GM23338 (cell line): ENCODE measurements around the gene CDH4. TPM values are rescaled to one million over a fixed set of nuclear protein-coding genes. Genes with fewer than 3 reads are reported as not detected.

Experiments
- ATAC-seq: fragments of 200-7000 bp; cut with Tn5 transposase; 3 replicates; pipeline ENCODE4 v1.9.1; 2020
- DNase-seq: peaks from one replicate; pipeline ENCODE4 v3.0.0-alpha.2; 2015; ENCODE audit warnings: low spot score
- H2AFZ ChIP-seq: fragments of 200-600 bp; sonication (generic); 2 replicates; pipeline ENCODE4 v1.8.0; 2016; ENCODE audit warnings: antibody characterized with exemption, mild to moderate bottlenecking, moderate library complexity
- H3F3A ChIP-seq: fragments of 200-600 bp; sonication (generic); replicated peaks from 2 replicates; pipeline ENCODE4 v1.8.0; 2017; ENCODE audit warnings: antibody characterized with exemption, mixed run types, low read depth
- H3K27ac ChIP-seq: fragments of 200-600 bp; sonication (generic); 2 replicates; pipeline ENCODE4 v1.6.1; 2016; ENCODE audit warnings: low read depth
- H3K27me3 ChIP-seq: fragments of 200-600 bp; sonication (generic); 2 replicates; pipeline ENCODE4 v1.8.0; 2016; ENCODE audit warnings: mild to moderate bottlenecking, mixed run types, moderate library complexity; ENCODE audit not compliant: insufficient read depth
- H3K36me3 ChIP-seq: fragments of 200-600 bp; sonication (generic); 2 replicates; pipeline ENCODE4 v1.8.0; 2016; ENCODE audit warnings: mild to moderate bottlenecking; ENCODE audit not compliant: insufficient read depth
- H3K4me1 ChIP-seq: fragments of 200-600 bp; sonication (generic); 2 replicates; pipeline ENCODE4 v1.8.0; 2016; ENCODE audit warnings: mild to moderate bottlenecking, moderate library complexity; ENCODE audit not compliant: insufficient read depth
- H3K4me2 ChIP-seq: fragments of 200-600 bp; sonication (generic); 2 replicates; pipeline ENCODE4 v1.7.1; 2017; ENCODE audit warnings: mixed run types
- H3K4me3 ChIP-seq: fragments of 200-600 bp; sonication (generic); 2 replicates; pipeline ENCODE4 v1.6.1; 2016; ENCODE audit warnings: mixed run types
- H3K79me2 ChIP-seq: fragments of 200-600 bp; sonication (generic); replicated peaks from 2 replicates; pipeline ENCODE4 v1.8.0; 2017; ENCODE audit warnings: mild to moderate bottlenecking; ENCODE audit not compliant: insufficient read depth
- H3K9me2 ChIP-seq: fragments of 200-600 bp; sonication (generic); 2 replicates; pipeline ENCODE4 v1.8.0; 2017; ENCODE audit not compliant: insufficient read depth
- H4K20me1 ChIP-seq: fragments of 200-600 bp; sonication (generic); replicated peaks from 2 replicates; pipeline ENCODE4 v1.8.0; 2017; ENCODE audit warnings: mild to moderate bottlenecking; ENCODE audit not compliant: insufficient read depth
- H3K27ac Mint-ChIP-seq: 2 replicates; pipeline ENCODE4 v1.8.0; 2020; ENCODE audit warnings: inconsistent platforms, mild to moderate bottlenecking, moderate library complexity, mixed read lengths
- H3K27me3 Mint-ChIP-seq: 3 replicates; pipeline ENCODE4 v1.8.0; 2022; ENCODE audit warnings: low read depth, mild to moderate bottlenecking, moderate library complexity, mixed read lengths, inconsistent platforms; ENCODE audit not compliant: insufficient read depth, poor library complexity
- H3K36me3 Mint-ChIP-seq: 3 replicates; pipeline ENCODE4 v1.8.0; 2021; ENCODE audit warnings: low read depth, mild to moderate bottlenecking, inconsistent platforms, moderate library complexity, mixed read lengths
- H3K4me1 Mint-ChIP-seq: 3 replicates; pipeline ENCODE4 v1.8.0; 2020; ENCODE audit warnings: mild to moderate bottlenecking, inconsistent platforms, mixed read lengths
- H3K4me3 Mint-ChIP-seq: 3 replicates; pipeline ENCODE4 v1.8.0; 2021; ENCODE audit warnings: moderate library complexity, mild to moderate bottlenecking, inconsistent platforms, mixed read lengths
- H3K9me3 Mint-ChIP-seq: 3 replicates; pipeline ENCODE4 v1.8.0; 2020; ENCODE audit warnings: moderate library complexity, mild to moderate bottlenecking, inconsistent platforms, mixed read lengths
- CREB1 ChIP-seq: fragments of 250-450 bp; sonication (Bioruptor Pico); IDR thresholded peaks from 2 replicates; pipeline ENCODE4 v1.5.0; 2020; ENCODE audit warnings: low read depth, mild to moderate bottlenecking, moderate library complexity
- EZH2 ChIP-seq: fragments of 200-600 bp; sonication (generic); IDR thresholded peaks from one replicate; pipeline ENCODE4 v1.8.0; 2017; ENCODE audit warnings: antibody characterized with exemption, mild to moderate bottlenecking, low read depth; ENCODE audit not compliant: unreplicated experiment
- EZH2phosphoT487 ChIP-seq: fragments of 200-600 bp; sonication (generic); IDR thresholded peaks from one replicate; pipeline ENCODE4 v1.8.1; 2018; ENCODE audit warnings: antibody characterized with exemption; ENCODE audit not compliant: unreplicated experiment
- JUNB ChIP-seq: IDR thresholded peaks from one replicate; pipeline ENCODE4 v1.6.1; 2016; ENCODE audit warnings: antibody characterized with exemption; ENCODE audit not compliant: unreplicated experiment
- NANOG ChIP-seq: IDR thresholded peaks from 2 replicates; pipeline ENCODE4 v1.6.1; 2016; ENCODE audit warnings: antibody characterized with exemption, borderline replicate concordance
- POLR2AphosphoS5 ChIP-seq: IDR thresholded peaks from 2 replicates; pipeline ENCODE4 v1.6.1; 2016; ENCODE audit warnings: antibody characterized with exemption, low read depth
- REST ChIP-seq: IDR thresholded peaks from one replicate; pipeline ENCODE4 v1.6.1; 2018; ENCODE audit warnings: antibody characterized with exemption; ENCODE audit not compliant: unreplicated experiment
- STAT1 ChIP-seq: IDR thresholded peaks from one replicate; pipeline ENCODE4 v1.6.1; 2016; ENCODE audit warnings: antibody characterized with exemption; ENCODE audit not compliant: unreplicated experiment
- ZNF114 ChIP-seq: fragments of 250-450 bp; sonication (Bioruptor Pico); IDR thresholded peaks from 2 replicates; pipeline ENCODE4 v1.5.0; 2020; ENCODE audit warnings: mild to moderate bottlenecking, moderate library complexity
- ZNF331 ChIP-seq: fragments of 250-450 bp; sonication (Bioruptor Pico); IDR thresholded peaks from 2 replicates; pipeline ENCODE4 v1.5.0; 2020; ENCODE audit warnings: low read depth, mild to moderate bottlenecking, moderate library complexity
- polyA plus RNA-seq: library from polyadenylated mRNA; unstranded; fragments of >200 nt; fragmentation: Nextera tagmentation; extraction: Ambion mirVana; gene quantifications from 2 replicates; pipeline ENCODE4 v1.2.1, GENCODE V29; 2016
- total RNA-seq: library from RNA; depleted of rRNA; stranded (reverse); fragments of >200 nt; shearing (Covaris generic); gene quantifications from 2 replicates; pipeline ENCODE4 v1.2.3, GENCODE V29; 2014
- TF ChIP-seq, protein P1 (sequence below): IDR thresholded peaks from 2 replicates; pipeline ENCODE4 v1.6.1; 2016; ENCODE audit warnings: antibody characterized with exemption
- TF ChIP-seq, protein P2 (sequence below), 2 experiments: fragments of 200-600 bp in 1 of 2; sonication (generic) in 1 of 2; conservative IDR thresholded peaks; 2 replicates each; pipeline versions ENCODE4 v1.5.1 to v1.6.1; 2016 to 2017; ENCODE audit warnings: antibody characterized with exemption in 2 of 2, low read depth in 2 of 2, mild to moderate bottlenecking in 2 of 2, moderate library complexity in 1 of 2
- TF ChIP-seq, protein P3 (sequence below): fragments of 250-450 bp; sonication (Bioruptor Pico); IDR thresholded peaks from 2 replicates; pipeline ENCODE4 v1.5.0; 2020; ENCODE audit warnings: mild to moderate bottlenecking, moderate library complexity

The CDH4 gene
- total and polyA plus RNA-seq, 2 experiments from 2014 or later: 1.2 to 4.2 TPM

GRCh38 chr20:61685462-61685861 lies 433.4 kb downstream of the CDH4 start:
- H3K27ac Mint-ChIP-seq: no peak overlapping the region
- TF ChIP-seq ZNF114 (CRISPR knock-in tag) (no peak), NANOG (no peak), CREB1 (CRISPR knock-in tag) (no peak), ZNF331 (no peak), POLR2AphosphoS5 (no peak), STAT1 (no peak), EZH2 (no peak), JUNB (no peak), REST (no peak), EZH2phosphoT487 (no peak)
- TF ChIP-seq, protein P1, sequence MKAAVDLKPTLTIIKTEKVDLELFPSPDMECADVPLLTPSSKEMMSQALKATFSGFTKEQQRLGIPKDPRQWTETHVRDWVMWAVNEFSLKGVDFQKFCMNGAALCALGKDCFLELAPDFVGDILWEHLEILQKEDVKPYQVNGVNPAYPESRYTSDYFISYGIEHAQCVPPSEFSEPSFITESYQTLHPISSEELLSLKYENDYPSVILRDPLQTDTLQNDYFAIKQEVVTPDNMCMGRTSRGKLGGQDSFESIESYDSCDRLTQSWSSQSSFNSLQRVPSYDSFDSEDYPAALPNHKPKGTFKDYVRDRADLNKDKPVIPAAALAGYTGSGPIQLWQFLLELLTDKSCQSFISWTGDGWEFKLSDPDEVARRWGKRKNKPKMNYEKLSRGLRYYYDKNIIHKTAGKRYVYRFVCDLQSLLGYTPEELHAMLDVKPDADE: no peak
- TF ChIP-seq, protein P2, sequence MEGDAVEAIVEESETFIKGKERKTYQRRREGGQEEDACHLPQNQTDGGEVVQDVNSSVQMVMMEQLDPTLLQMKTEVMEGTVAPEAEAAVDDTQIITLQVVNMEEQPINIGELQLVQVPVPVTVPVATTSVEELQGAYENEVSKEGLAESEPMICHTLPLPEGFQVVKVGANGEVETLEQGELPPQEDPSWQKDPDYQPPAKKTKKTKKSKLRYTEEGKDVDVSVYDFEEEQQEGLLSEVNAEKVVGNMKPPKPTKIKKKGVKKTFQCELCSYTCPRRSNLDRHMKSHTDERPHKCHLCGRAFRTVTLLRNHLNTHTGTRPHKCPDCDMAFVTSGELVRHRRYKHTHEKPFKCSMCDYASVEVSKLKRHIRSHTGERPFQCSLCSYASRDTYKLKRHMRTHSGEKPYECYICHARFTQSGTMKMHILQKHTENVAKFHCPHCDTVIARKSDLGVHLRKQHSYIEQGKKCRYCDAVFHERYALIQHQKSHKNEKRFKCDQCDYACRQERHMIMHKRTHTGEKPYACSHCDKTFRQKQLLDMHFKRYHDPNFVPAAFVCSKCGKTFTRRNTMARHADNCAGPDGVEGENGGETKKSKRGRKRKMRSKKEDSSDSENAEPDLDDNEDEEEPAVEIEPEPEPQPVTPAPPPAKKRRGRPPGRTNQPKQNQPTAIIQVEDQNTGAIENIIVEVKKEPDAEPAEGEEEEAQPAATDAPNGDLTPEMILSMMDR (conservative IDR thresholded peaks at IDR 0.05; ENCODE audit: low read depth in 2 of 2): no peak
- TF ChIP-seq, protein P3, sequence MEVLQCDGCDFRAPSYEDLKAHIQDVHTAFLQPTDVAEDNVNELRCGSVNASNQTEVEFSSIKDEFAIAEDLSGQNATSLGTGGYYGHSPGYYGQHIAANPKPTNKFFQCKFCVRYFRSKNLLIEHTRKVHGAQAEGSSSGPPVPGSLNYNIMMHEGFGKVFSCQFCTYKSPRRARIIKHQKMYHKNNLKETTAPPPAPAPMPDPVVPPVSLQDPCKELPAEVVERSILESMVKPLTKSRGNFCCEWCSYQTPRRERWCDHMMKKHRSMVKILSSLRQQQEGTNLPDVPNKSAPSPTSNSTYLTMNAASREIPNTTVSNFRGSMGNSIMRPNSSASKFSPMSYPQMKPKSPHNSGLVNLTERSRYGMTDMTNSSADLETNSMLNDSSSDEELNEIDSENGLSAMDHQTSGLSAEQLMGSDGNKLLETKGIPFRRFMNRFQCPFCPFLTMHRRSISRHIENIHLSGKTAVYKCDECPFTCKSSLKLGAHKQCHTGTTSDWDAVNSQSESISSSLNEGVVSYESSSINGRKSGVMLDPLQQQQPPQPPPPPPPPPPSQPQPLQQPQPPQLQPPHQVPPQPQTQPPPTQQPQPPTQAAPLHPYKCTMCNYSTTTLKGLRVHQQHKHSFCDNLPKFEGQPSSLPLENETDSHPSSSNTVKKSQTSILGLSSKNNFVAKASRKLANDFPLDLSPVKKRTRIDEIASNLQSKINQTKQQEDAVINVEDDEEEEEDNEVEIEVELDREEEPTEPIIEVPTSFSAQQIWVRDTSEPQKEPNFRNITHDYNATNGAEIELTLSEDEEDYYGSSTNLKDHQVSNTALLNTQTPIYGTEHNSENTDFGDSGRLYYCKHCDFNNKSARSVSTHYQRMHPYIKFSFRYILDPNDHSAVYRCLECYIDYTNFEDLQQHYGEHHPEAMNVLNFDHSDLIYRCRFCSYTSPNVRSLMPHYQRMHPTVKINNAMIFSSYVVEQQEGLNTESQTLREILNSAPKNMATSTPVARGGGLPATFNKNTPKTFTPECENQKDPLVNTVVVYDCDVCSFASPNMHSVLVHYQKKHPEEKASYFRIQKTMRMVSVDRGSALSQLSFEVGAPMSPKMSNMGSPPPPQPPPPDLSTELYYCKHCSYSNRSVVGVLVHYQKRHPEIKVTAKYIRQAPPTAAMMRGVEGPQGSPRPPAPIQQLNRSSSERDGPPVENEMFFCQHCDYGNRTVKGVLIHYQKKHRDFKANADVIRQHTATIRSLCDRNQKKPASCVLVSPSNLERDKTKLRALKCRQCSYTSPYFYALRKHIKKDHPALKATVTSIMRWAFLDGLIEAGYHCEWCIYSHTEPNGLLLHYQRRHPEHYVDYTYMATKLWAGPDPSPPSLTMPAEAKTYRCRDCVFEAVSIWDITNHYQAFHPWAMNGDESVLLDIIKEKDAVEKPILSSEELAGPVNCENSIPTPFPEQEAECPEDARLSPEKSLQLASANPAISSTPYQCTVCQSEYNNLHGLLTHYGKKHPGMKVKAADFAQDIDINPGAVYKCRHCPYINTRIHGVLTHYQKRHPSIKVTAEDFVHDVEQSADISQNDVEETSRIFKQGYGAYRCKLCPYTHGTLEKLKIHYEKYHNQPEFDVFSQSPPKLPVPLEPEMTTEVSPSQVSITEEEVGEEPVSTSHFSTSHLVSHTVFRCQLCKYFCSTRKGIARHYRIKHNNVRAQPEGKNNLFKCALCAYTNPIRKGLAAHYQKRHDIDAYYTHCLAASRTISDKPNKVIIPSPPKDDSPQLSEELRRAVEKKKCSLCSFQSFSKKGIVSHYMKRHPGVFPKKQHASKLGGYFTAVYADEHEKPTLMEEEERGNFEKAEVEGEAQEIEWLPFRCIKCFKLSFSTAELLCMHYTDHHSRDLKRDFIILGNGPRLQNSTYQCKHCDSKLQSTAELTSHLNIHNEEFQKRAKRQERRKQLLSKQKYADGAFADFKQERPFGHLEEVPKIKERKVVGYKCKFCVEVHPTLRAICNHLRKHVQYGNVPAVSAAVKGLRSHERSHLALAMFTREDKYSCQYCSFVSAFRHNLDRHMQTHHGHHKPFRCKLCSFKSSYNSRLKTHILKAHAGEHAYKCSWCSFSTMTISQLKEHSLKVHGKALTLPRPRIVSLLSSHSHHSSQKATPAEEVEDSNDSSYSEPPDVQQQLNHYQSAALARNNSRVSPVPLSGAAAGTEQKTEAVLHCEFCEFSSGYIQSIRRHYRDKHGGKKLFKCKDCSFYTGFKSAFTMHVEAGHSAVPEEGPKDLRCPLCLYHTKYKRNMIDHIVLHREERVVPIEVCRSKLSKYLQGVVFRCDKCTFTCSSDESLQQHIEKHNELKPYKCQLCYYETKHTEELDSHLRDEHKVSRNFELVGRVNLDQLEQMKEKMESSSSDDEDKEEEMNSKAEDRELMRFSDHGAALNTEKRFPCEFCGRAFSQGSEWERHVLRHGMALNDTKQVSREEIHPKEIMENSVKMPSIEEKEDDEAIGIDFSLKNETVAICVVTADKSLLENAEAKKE (CRISPR knock-in tag): no peak
- H3K9me3 Mint-ChIP-seq: no peaks in the 10 kb centered on the region
- no peaks in the 10 kb centered on the region for H3K36me3 Mint-ChIP-seq
- H3K27me3 ChIP-seq: no peaks in the 10 kb centered on the region
- DNase-seq (no peak), ATAC-seq (no peak)
- no peak overlapping the region for H2AFZ ChIP-seq
- H3K79me2 ChIP-seq: no peaks in the 10 kb centered on the region
- no peak overlapping the region for H3K4me2 ChIP-seq
- no peak overlapping the region for H3K27ac ChIP-seq
- H3F3A ChIP-seq: 0 out of 2 replicates have a peak, but pooled peaks cover 5% of the 10 kb centered on the region
- H3K9me2 ChIP-seq: no peaks in the 10 kb centered on the region
- no peak overlapping the region for H3K4me3 ChIP-seq
- peaks cover 3% of the 10 kb centered on the region; the same call in 2 of the 3 replicates for H3K4me1 Mint-ChIP-seq
- H3K4me1 ChIP-seq: no peaks in the 10 kb centered on the region
- peaks cover 18% of the 10 kb centered on the region for H3K27me3 Mint-ChIP-seq
- no peaks in the 10 kb centered on the region for H3K36me3 ChIP-seq
- H4K20me1 ChIP-seq: no peaks in the 10 kb centered on the region
- no peak overlapping the region for H3K4me3 Mint-ChIP-seq
